ENCODE results near the gene C9orf40. TPM values are rescaled to one million over a fixed set of nuclear protein-coding genes. Genes with fewer than 3 reads are reported as not detected.

The C9orf40 gene
- total and polyA plus RNA-seq, 9 donors: 2.9 to 6.3 (median 5.8) TPM

- H3K27ac ChIP-seq (ENCODE audit: low read length): no peak overlapping the region
- DNase-seq: no peak
- no peaks in the 10 kb centered on the region for H3K9me3 ChIP-seq (replicated peaks; ENCODE audit: control insufficient read depth, low read depth, low read length)
- no peaks in the 10 kb centered on the region for H3K27me3 ChIP-seq (ENCODE audit: control insufficient read depth, insufficient read depth, low read length)
- H3K36me3 ChIP-seq (ENCODE audit: control insufficient read depth, insufficient read depth, low read length): no peaks in the 10 kb centered on the region
- peaks cover 3% of the 10 kb centered on the region for H3K4me1 ChIP-seq (ENCODE audit: control insufficient read depth, insufficient read depth, low read length)
- H3K4me3 ChIP-seq (ENCODE audit: low read length): no peak overlapping the region
Observed at GRCh38 chr9:74946686-74947085, 6.0 kb downstream of the C9orf40 start.

- Histone ChIP-seq H3K27me3 (ENCODE audit: control insufficient read depth, insufficient read depth, low read length) (peaks cover 2% of the 10 kb centered on the region), H3K4me3 (ENCODE audit: low read length) (no peak overlapping the region), H3K36me3 (ENCODE audit: control insufficient read depth, insufficient read depth, low read length) (no peaks in the 10 kb centered on the region), H3K9me3 (replicated peaks; ENCODE audit: control insufficient read depth, low read depth, low read length) (no peaks in the 10 kb centered on the region), H3K27ac (ENCODE audit: low read length) (no peak overlapping the region), H3K4me1 (ENCODE audit: control insufficient read depth, insufficient read depth, low read length) (no peaks in the 10 kb centered on the region)
- 88% methylated on average over 1 of the region's 3 CpGs for WGBS (ENCODE audit: insufficient coverage)
- DNase-seq: no peak
Observed at GRCh38 chr9:74942801-74943200, 9.9 kb downstream of the C9orf40 start.

GRCh38 chr9:74940600-74940999 lies 12.1 kb downstream of the C9orf40 start:
- Histone ChIP-seq H3K27me3 (ENCODE audit: control insufficient read depth, insufficient read depth, low read length) (peaks cover 2% of the 10 kb centered on the region), H3K27ac (ENCODE audit: low read length) (no peak overlapping the region), H3K4me3 (ENCODE audit: low read length) (no peak overlapping the region), H3K4me1 (ENCODE audit: control insufficient read depth, insufficient read depth, low read length) (no peaks in the 10 kb centered on the region), H3K36me3 (ENCODE audit: control insufficient read depth, insufficient read depth, low read length) (no peaks in the 10 kb centered on the region), H3K9me3 (replicated peaks; ENCODE audit: control insufficient read depth, low read depth, low read length) (no peaks in the 10 kb centered on the region)
- 58% methylated on average over 3 of the region's 4 CpGs for WGBS (ENCODE audit: insufficient coverage)
- DNase-seq: peak; percentile 29

DNA sequence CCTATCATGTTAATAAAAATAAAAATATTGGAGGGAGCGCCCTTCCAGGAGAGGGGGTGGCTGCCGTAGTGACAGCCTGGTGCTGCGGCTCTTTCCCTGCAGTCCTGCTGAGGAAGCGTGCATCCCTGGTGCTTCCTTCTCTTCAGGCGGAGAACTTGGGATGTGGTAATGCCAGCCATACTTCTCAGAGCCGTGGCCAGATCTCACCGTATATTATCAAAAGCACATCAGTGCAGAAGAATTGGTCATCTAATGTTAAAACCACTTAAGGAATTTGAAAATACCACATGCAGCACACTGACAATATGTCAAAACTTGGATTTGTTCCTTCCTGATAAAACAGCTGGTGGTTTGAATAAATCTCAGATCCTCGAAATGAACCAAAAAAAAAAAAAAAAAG lies 17.7 kb downstream of the C9orf40 start:
- Histone ChIP-seq H3K9me3 (replicated peaks; ENCODE audit: control insufficient read depth, low read depth, low read length) (peaks cover 4% of the 10 kb centered on the region), H3K4me1 (ENCODE audit: control insufficient read depth, insufficient read depth, low read length) (no peaks in the 10 kb centered on the region), H3K27ac (ENCODE audit: low read length) (no peak overlapping the region), H3K4me3 (ENCODE audit: low read length) (no peak overlapping the region), H3K27me3 (ENCODE audit: control insufficient read depth, insufficient read depth, low read length) (peaks cover 2% of the 10 kb centered on the region), H3K36me3 (ENCODE audit: control insufficient read depth, insufficient read depth, low read length) (no peaks in the 10 kb centered on the region)
- 62% methylated on average over 6 of the region's 8 CpGs for WGBS (ENCODE audit: insufficient coverage)
- no peak for DNase-seq

- Histone ChIP-seq H3K4me1 (ENCODE audit: control insufficient read depth, insufficient read depth, low read length) (no peaks in the 10 kb centered on the region), H3K27ac (ENCODE audit: low read length) (no peak overlapping the region), H3K27me3 (ENCODE audit: control insufficient read depth, insufficient read depth, low read length) (no peaks in the 10 kb centered on the region), H3K4me3 (ENCODE audit: low read length) (no peak overlapping the region), H3K36me3 (ENCODE audit: control insufficient read depth, insufficient read depth, low read length) (no peaks in the 10 kb centered on the region), H3K9me3 (replicated peaks; ENCODE audit: control insufficient read depth, low read depth, low read length) (no peaks in the 10 kb centered on the region)
- no peak for DNase-seq
- no CpG with 5 or more reads among the region's 1 CpG for WGBS (ENCODE audit: insufficient coverage)
Observed at GRCh38 chr9:74921737-74922136, 31.0 kb downstream of the C9orf40 start.

GRCh38 chr9:74920944-74921626 lies 31.6 kb downstream of the C9orf40 start:
- Histone ChIP-seq H3K9me3 (replicated peaks; ENCODE audit: control insufficient read depth, low read depth, low read length) (no peaks in the 10 kb centered on the region), H3K4me1 (ENCODE audit: control insufficient read depth, insufficient read depth, low read length) (no peaks in the 10 kb centered on the region), H3K4me3 (ENCODE audit: low read length) (no peak overlapping the region), H3K27ac (ENCODE audit: low read length) (no peak overlapping the region), H3K36me3 (ENCODE audit: control insufficient read depth, insufficient read depth, low read length) (no peaks in the 10 kb centered on the region), H3K27me3 (ENCODE audit: control insufficient read depth, insufficient read depth, low read length) (no peaks in the 10 kb centered on the region)
- DNase-seq: no peak
- WGBS (ENCODE audit: insufficient coverage): no CpG with 5 or more reads among the region's 3 CpGs

GRCh38 chr9:74910036-74910435 lies 42.7 kb downstream of the C9orf40 start:
- no peak for DNase-seq
- H3K4me1 ChIP-seq (ENCODE audit: control insufficient read depth, insufficient read depth, low read length): no peaks in the 10 kb centered on the region
- WGBS (ENCODE audit: insufficient coverage): 94% methylated on average over 2 of the region's 2 CpGs

GRCh38 chr9:74908665-74909064 lies 44.0 kb downstream of the C9orf40 start:
- Histone ChIP-seq H3K4me1 (ENCODE audit: control insufficient read depth, insufficient read depth, low read length) (no peaks in the 10 kb centered on the region), H3K4me3 (ENCODE audit: low read length) (no peak overlapping the region), H3K27ac (ENCODE audit: low read length) (no peak overlapping the region), H3K27me3 (ENCODE audit: control insufficient read depth, insufficient read depth, low read length) (no peaks in the 10 kb centered on the region), H3K36me3 (ENCODE audit: control insufficient read depth, insufficient read depth, low read length) (no peaks in the 10 kb centered on the region), H3K9me3 (replicated peaks; ENCODE audit: control insufficient read depth, low read depth, low read length) (no peaks in the 10 kb centered on the region)
- WGBS (ENCODE audit: insufficient coverage): 71% methylated on average over 3 of the region's 4 CpGs
- no peak for DNase-seq

More at GRCh38 chr9:74910036-74910435, 42.7 kb downstream of the C9orf40 start:
- Histone ChIP-seq H3K27me3 (ENCODE audit: control insufficient read depth, insufficient read depth, low read length) (no peaks in the 10 kb centered on the region), H3K9me3 (replicated peaks; ENCODE audit: control insufficient read depth, low read depth, low read length) (no peaks in the 10 kb centered on the region), H3K27ac (ENCODE audit: low read length) (no peak overlapping the region), H3K4me3 (ENCODE audit: low read length) (no peak overlapping the region), H3K36me3 (ENCODE audit: control insufficient read depth, insufficient read depth, low read length) (no peaks in the 10 kb centered on the region)

DNA sequence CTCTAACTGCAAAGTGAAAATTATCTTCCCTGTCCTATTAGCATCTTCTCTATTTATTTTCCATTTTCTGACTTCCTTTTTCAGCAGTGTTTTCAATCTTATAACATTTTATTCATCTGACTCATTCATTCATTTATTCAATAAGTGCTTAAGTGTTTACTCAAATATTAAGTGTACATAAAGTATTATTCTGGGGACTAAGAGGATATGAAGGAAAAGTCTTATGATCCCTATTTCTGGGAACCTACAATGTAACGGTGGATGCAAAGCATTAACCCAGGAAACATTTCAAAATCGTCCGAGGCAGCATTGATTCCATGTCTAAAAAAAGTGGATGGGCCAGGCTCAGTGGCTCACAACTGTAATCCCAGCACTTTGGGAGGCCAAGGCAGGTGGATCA lies 45.6 kb downstream of the C9orf40 start:
- no peak for DNase-seq
- Histone ChIP-seq H3K27ac (ENCODE audit: low read length) (no peak overlapping the region), H3K9me3 (replicated peaks; ENCODE audit: control insufficient read depth, low read depth, low read length) (no peaks in the 10 kb centered on the region), H3K27me3 (ENCODE audit: control insufficient read depth, insufficient read depth, low read length) (no peaks in the 10 kb centered on the region), H3K36me3 (ENCODE audit: control insufficient read depth, insufficient read depth, low read length) (no peaks in the 10 kb centered on the region), H3K4me3 (ENCODE audit: low read length) (no peak overlapping the region), H3K4me1 (ENCODE audit: control insufficient read depth, insufficient read depth, low read length) (no peaks in the 10 kb centered on the region)
- WGBS (ENCODE audit: insufficient coverage): 82% methylated on average over 3 of the region's 3 CpGs

DNA sequence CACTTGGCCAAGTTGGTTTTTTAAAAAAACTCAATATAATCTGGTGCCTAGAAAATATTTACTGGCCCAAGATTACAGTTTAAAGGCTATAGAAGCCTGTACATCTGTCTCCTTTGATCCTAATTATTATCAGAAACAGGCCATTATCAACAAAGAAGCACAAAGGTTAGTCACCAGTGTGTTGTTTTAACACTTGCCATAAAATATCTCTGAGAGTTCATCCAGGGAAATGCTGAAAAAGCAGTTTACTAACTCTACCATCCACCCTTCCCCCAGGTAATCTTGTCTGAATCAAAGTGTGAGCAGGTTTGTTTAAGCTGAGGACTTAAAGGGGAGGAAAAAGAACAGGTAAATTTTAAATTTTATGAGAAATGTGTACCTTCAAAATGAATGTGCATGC lies 51.7 kb downstream of the C9orf40 start:
- H3K4me1 ChIP-seq (ENCODE audit: control insufficient read depth, insufficient read depth, low read length): no peaks in the 10 kb centered on the region
- no peaks in the 10 kb centered on the region for H3K27me3 ChIP-seq (ENCODE audit: control insufficient read depth, insufficient read depth, low read length)
- H3K4me3 ChIP-seq (ENCODE audit: low read length): no peak overlapping the region
- H3K27ac ChIP-seq (ENCODE audit: low read length): no peak overlapping the region
- DNase-seq: no peak
- H3K9me3 ChIP-seq (replicated peaks; ENCODE audit: control insufficient read depth, low read depth, low read length): no peaks in the 10 kb centered on the region
- no peaks in the 10 kb centered on the region for H3K36me3 ChIP-seq (ENCODE audit: control insufficient read depth, insufficient read depth, low read length)
